Endodermal cell (in vitro differentiated cells): ENCODE data around the gene CALML4. TPM values are rescaled to one million over a fixed set of nuclear protein-coding genes. Genes with fewer than 3 reads are reported as not detected.

Experiments used
- DNase-seq: peaks from one replicate; pipeline ENCODE4 v3.0.0-alpha.2; 2017
- H3K27ac ChIP-seq: 2 replicates; pipeline ENCODE4 v1.5.1; 2013; ENCODE audit warnings: mild to moderate bottlenecking, low read depth, low read length, moderate library complexity
- H3K27me3 ChIP-seq: 2 replicates; pipeline ENCODE4 v1.6.1; 2013; ENCODE audit warnings: mild to moderate bottlenecking, low read length, moderate library complexity; ENCODE audit not compliant: insufficient read depth, control insufficient read depth, poor library complexity, severe bottlenecking
- H3K36me3 ChIP-seq: 2 replicates; pipeline ENCODE4 v1.7.0; 2013; ENCODE audit warnings: mild to moderate bottlenecking, low read length, moderate library complexity; ENCODE audit not compliant: control insufficient read depth, insufficient read depth
- H3K4me1 ChIP-seq: one replicate; pipeline ENCODE4 v1.7.0; 2013; ENCODE audit warnings: low read length; ENCODE audit not compliant: control insufficient read depth, insufficient read depth
- H3K4me3 ChIP-seq: 2 replicates; pipeline ENCODE4 v1.5.1; 2013; ENCODE audit warnings: mild to moderate bottlenecking, low read length, moderate library complexity
- H3K9ac ChIP-seq: 2 replicates; pipeline ENCODE4 v1.6.1; 2013; ENCODE audit warnings: mild to moderate bottlenecking, low read length, moderate library complexity; ENCODE audit not compliant: poor library complexity, severe bottlenecking; ENCODE audit errors: extremely low read depth
- H3K9me3 ChIP-seq: 2 replicates; pipeline ENCODE4 v1.6.1; 2013; ENCODE audit warnings: mild to moderate bottlenecking, low read length, moderate library complexity; ENCODE audit not compliant: control insufficient read depth
- H3K27ac Mint-ChIP-seq: 2 replicates; pipeline ENCODE4 v1.8.0; 2020; ENCODE audit warnings: mixed read lengths
- H3K27me3 Mint-ChIP-seq: 2 replicates; pipeline ENCODE4 v1.8.0; 2021; ENCODE audit warnings: mild to moderate bottlenecking, mixed read lengths; ENCODE audit not compliant: insufficient read depth
- H3K36me3 Mint-ChIP-seq: 2 replicates; pipeline ENCODE4 v1.8.0; 2020; ENCODE audit warnings: low read depth, mixed read lengths
- H3K4me1 Mint-ChIP-seq: 2 replicates; pipeline ENCODE4 v1.8.0; 2020; ENCODE audit warnings: mixed read lengths
- H3K4me3 Mint-ChIP-seq: 2 replicates; pipeline ENCODE4 v1.8.0; 2020; ENCODE audit warnings: mild to moderate bottlenecking, moderate library complexity, mixed read lengths
- H3K9me3 Mint-ChIP-seq: 2 replicates; pipeline ENCODE4 v1.8.0; 2020; ENCODE audit warnings: mild to moderate bottlenecking, mixed read lengths
- WGBS, 2 experiments: methylation state at CpG; one replicate each; pipeline versions ENCODE4 v1.1.5 to v1.1.7; 2013; ENCODE audit warnings: missing lambda C conversion rate in 2 of 2, mixed read lengths in 1 of 2; ENCODE audit not compliant: insufficient coverage in 1 of 2, insufficient read length in 1 of 2; 5-methylcytosine and 5-hydroxymethylcytosine counted together
- total RNA-seq, 2 donors: library from RNA; stranded (reverse); fragmentation: NEBNext Ultra II Directional in 1 of 2; extraction: Animal tissue kit (Norgen Biotek cat#: 25700) in 1 of 2; gene quantifications; 2 replicates in 1 of 2; 3 replicates in 1 of 2; pipeline ENCODE4 v1.2.1, GENCODE V29; 2021
- TF ChIP-seq, protein P1 (sequence below): fragments of 200-600 bp; sonication (generic); conservative IDR thresholded peaks from 2 replicates; pipeline ENCODE4 v1.5.0; 2021; ENCODE audit warnings: antibody characterized with exemption, mild to moderate bottlenecking

The CALML4 gene
- total RNA-seq, 2 donors from 2014 or later: 9.7 to 17.4 TPM

DNA sequence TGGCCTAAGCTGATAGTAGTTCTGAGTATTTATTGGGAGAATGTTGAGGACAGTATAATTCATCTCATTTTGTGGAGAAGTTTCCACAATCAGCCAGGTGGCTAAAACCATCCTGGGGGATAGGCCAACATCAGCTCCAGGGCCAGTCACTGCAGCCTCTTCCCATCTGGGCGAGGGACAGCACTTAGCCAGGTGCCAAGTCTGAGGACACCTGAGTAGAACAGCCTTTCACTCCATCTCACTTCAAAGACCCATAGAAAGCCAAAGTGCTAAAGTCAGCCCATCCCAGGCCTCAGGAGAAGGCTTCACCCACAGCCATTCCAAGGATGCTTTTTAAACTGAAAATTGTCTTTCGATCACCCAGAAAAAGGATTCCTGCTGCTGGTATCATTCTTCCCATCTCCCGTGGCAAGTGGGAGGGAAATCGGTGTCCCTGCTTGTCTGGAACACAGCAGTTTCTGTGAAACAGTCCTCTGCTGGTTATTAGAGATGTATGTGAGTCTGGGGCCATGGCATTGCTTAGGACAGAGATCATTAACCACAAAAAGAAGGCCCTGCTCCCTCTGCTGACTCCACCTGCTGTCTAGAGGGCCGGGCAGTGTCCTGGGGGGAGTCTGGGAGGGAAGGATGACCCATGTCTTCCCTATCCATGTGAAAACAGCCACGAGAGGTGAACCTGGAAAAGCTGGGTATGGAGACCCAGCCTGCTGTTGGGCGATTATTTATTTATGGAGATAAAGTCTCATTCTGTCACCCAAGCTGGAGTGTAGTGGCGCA lies 9.6 kb downstream of the CALML4 start:
- WGBS, 2 experiments: 84 to 87% methylated on average over 6 to 8 of the region's 8 CpGs
- H3K4me1 Mint-ChIP-seq: peaks cover 22% of the 10 kb centered on the region
- H3K9me3 Mint-ChIP-seq: no peaks in the 10 kb centered on the region
- no peaks in the 10 kb centered on the region for H3K27me3 Mint-ChIP-seq
- peak; percentile 31 for DNase-seq
- H3K4me3 Mint-ChIP-seq: no peak overlapping the region
- Histone ChIP-seq H3K27me3 (no peaks in the 10 kb centered on the region), H3K9me3 (no peaks in the 10 kb centered on the region), H3K4me1 (peaks cover 5% of the 10 kb centered on the region), H3K4me3 (no peak overlapping the region), H3K27ac (no peak overlapping the region), H3K9ac (no peak overlapping the region), H3K36me3 (peaks cover 28% of the 10 kb centered on the region)
- H3K36me3 Mint-ChIP-seq: peaks cover 16% of the 10 kb centered on the region
- TF ChIP-seq, protein P1, sequence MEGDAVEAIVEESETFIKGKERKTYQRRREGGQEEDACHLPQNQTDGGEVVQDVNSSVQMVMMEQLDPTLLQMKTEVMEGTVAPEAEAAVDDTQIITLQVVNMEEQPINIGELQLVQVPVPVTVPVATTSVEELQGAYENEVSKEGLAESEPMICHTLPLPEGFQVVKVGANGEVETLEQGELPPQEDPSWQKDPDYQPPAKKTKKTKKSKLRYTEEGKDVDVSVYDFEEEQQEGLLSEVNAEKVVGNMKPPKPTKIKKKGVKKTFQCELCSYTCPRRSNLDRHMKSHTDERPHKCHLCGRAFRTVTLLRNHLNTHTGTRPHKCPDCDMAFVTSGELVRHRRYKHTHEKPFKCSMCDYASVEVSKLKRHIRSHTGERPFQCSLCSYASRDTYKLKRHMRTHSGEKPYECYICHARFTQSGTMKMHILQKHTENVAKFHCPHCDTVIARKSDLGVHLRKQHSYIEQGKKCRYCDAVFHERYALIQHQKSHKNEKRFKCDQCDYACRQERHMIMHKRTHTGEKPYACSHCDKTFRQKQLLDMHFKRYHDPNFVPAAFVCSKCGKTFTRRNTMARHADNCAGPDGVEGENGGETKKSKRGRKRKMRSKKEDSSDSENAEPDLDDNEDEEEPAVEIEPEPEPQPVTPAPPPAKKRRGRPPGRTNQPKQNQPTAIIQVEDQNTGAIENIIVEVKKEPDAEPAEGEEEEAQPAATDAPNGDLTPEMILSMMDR: no peak
- no peak overlapping the region for H3K27ac Mint-ChIP-seq

DNA sequence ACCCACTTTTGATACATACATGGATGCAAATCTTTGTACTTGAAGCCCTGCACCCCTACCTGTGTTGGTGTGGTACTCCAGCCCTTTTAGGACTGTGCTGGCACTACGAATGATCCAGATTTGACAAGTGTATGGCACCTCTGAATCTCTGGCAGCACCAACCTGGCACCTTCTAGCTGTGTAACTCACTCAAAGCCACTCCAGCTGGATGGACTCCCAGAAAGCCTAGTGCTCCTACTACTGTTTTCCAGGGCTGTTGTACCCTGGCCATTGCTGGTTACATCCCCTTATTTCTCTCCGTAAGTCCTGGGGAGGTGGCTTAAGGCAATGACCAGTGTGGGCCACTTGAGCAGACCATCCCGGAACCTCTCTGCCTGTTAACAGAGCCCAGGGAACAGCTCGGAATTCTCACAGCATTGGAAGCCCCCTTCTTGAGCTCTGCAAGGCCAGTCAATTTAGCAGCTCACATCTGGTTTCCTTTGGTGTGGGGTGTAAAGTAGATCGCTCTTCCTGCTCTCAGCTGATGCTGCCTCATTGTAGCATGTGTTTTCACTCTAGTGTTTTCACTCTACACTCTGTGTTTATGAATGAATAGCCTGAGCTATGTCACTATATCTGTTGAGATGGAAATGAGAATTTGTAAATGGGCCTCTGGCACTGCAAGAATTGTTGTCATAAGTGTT lies 12.2 kb downstream of the CALML4 start:
- DNase-seq: no peak
- Mint-ChIP-seq H3K27me3 (no peaks in the 10 kb centered on the region), H3K4me3 (no peak overlapping the region), H3K9me3 (no peaks in the 10 kb centered on the region), H3K36me3 (peaks cover 22% of the 10 kb centered on the region), H3K4me1 (peaks cover 13% of the 10 kb centered on the region), H3K27ac (no peak overlapping the region)
- peaks cover 5% of the 10 kb centered on the region for H3K4me1 ChIP-seq
- no peaks in the 10 kb centered on the region for H3K27me3 ChIP-seq
- H3K36me3 ChIP-seq: peaks cover 52% of the 10 kb centered on the region
- no peak overlapping the region for H3K4me3 ChIP-seq
- H3K27ac ChIP-seq: no peak overlapping the region
- no peak overlapping the region for H3K9ac ChIP-seq
- TF ChIP-seq, protein P1: no peak
- no peaks in the 10 kb centered on the region for H3K9me3 ChIP-seq
- WGBS, 2 experiments: 93 to 97% methylated on average over 2 to 5 of the region's 5 CpGs

DNA sequence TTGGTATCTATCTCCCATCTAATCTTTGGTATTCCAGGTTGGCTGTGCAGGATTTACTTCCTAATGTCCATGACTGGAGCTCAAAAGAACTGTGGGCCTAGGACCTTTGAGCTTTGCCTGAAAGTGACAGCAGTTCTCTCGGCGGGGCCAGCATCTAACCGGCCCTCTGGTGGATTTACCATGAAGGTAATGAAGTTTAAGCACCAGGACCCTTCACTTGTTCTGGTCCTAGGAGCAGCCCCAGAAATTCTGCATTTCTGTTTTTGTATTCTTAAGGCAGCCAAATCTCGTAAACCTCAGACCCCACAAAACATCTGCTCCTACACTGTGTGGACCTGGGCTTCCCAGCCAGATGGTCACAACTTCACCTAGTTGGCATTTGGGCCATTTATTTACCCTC lies 13.0 kb downstream of the CALML4 start:
- Histone ChIP-seq H3K9me3 (no peaks in the 10 kb centered on the region), H3K9ac (no peak overlapping the region), H3K27ac (no peak overlapping the region), H3K4me3 (no peak overlapping the region), H3K27me3 (no peaks in the 10 kb centered on the region), H3K36me3 (peaks cover 58% of the 10 kb centered on the region), H3K4me1 (peaks cover 5% of the 10 kb centered on the region)
- Mint-ChIP-seq H3K4me1 (peaks cover 13% of the 10 kb centered on the region), H3K9me3 (no peaks in the 10 kb centered on the region), H3K27me3 (no peaks in the 10 kb centered on the region), H3K4me3 (no peak overlapping the region), H3K27ac (no peak overlapping the region), H3K36me3 (peaks cover 27% of the 10 kb centered on the region)
- WGBS, 2 experiments: 94 to 100% methylated on average over 2 to 4 of the region's 4 CpGs
- TF ChIP-seq, protein P1: peak; percentile 26
- DNase-seq: peak; percentile 48
